CD4-positive, alpha-beta memory T cell (primary cell): ENCODE measurements around the gene C4orf46. TPM values are rescaled to one million over a fixed set of nuclear protein-coding genes. Genes with fewer than 3 reads are reported as not detected.
"Not testable (repeated sequence)": the region's sequence is repeated elsewhere in the genome, so short reads cannot be mapped to it uniquely, and the experiment has no call there.

ENCODE experiments used
- CTCF ChIA-PET: fragments of 350-600 bp; sonication (Branson Sonifier 250); formaldehyde crosslinking; loops from one replicate; lab custom pipeline; 2021; ENCODE audit warnings: inconsistent platforms; ENCODE audit not compliant: partially characterized antibody; lab: Charles Lee
- POLR2A ChIA-PET: fragments of 350-600 bp; sonication (Branson Sonifier 250); formaldehyde crosslinking; loops from one replicate; lab custom pipeline; 2021; ENCODE audit not compliant: partially characterized antibody; lab: Charles Lee
- DNase-seq, 5 donors: peaks; one replicate each; pipeline versions ENCODE4 v3.0.0 to v3.0.0-alpha.2; 2020 to 2022; ENCODE audit warnings: mixed read lengths in 1 of 5
- H3K27ac ChIP-seq: one replicate; pipeline ENCODE4 v1.7.0; 2013; ENCODE audit warnings: low read depth, low read length
- H3K27me3 ChIP-seq: 2 replicates; pipeline ENCODE4 v1.7.0; 2013; ENCODE audit warnings: mild to moderate bottlenecking, low read length, moderate library complexity; ENCODE audit not compliant: insufficient read depth
- H3K36me3 ChIP-seq: 2 replicates; pipeline ENCODE4 v1.7.0; 2013; ENCODE audit warnings: mild to moderate bottlenecking, low read length, moderate library complexity; ENCODE audit not compliant: insufficient read depth
- H3K4me1 ChIP-seq: 2 replicates; pipeline ENCODE4 v1.7.0; 2013; ENCODE audit warnings: mild to moderate bottlenecking, low read length, moderate library complexity; ENCODE audit not compliant: insufficient read depth
- H3K4me3 ChIP-seq, 2 donors: one replicate each; pipeline ENCODE4 v1.7.0; 2013; ENCODE audit warnings: low read length in 2 of 2, mild to moderate bottlenecking in 1 of 2
- H3K9me3 ChIP-seq, 2 donors: one replicate each; pipeline ENCODE4 v1.7.0; 2013; ENCODE audit warnings: low read length in 2 of 2, control low read depth in 1 of 2; ENCODE audit not compliant: control insufficient read depth in 1 of 2
- H3K27ac Mint-ChIP-seq, 7 donors: one replicate each; pipeline ENCODE4 v1.8.0; 2020 to 2021; ENCODE audit warnings: mixed read lengths in 7 of 7, mild to moderate bottlenecking in 6 of 7, inconsistent platforms in 3 of 7, moderate library complexity in 3 of 7
- H3K27me3 Mint-ChIP-seq, 2 donors: one replicate each; pipeline ENCODE4 v1.8.0; 2020 to 2021; ENCODE audit warnings: mixed read lengths in 2 of 2
- H3K36me3 Mint-ChIP-seq, 2 donors: one replicate each; pipeline ENCODE4 v1.8.0; 2020 to 2021; ENCODE audit warnings: mixed read lengths in 2 of 2, inconsistent platforms in 1 of 2, mild to moderate bottlenecking in 1 of 2
- H3K4me1 Mint-ChIP-seq, 4 donors: one replicate each; pipeline ENCODE4 v1.8.0; 2020 to 2021; ENCODE audit warnings: mixed read lengths in 4 of 4, mild to moderate bottlenecking in 1 of 4
- H3K4me3 Mint-ChIP-seq, 8 donors: one replicate each; pipeline ENCODE4 v1.8.0; 2020 to 2021; ENCODE audit warnings: mixed read lengths in 8 of 8, mild to moderate bottlenecking in 7 of 8, moderate library complexity in 6 of 8, inconsistent platforms in 3 of 8
- H3K9me3 Mint-ChIP-seq, 8 donors: one replicate each; pipeline ENCODE4 v1.8.0; 2020 to 2021; ENCODE audit warnings: mixed read lengths in 8 of 8, mild to moderate bottlenecking in 5 of 8, inconsistent platforms in 3 of 8, moderate library complexity in 1 of 8
- intact Hi-C: fragments of 100-400 bp; cut with micrococcal nuclease; formaldehyde crosslinking; loops from one replicate; pipeline ENCODE4 v1.15.1; 2023
- polyA plus RNA-seq, 2 donors: library from polyadenylated mRNA; unstranded; fragments of 300-500 nt; fragmentation: Illumina TruSeq; gene quantifications; one replicate each; pipeline ENCODE4 v1.2.3, GENCODE V29; 2021
- total RNA-seq, 2 experiments: library from RNA; stranded (reverse); gene quantifications; one replicate each; pipeline ENCODE4 v1.2.3, GENCODE V29; 2021

C4orf46 gene
- total RNA-seq (1 to 10 TPM; 4.0 to 4.4 TPM), polyA plus RNA-seq (1 to 10 TPM; 5.2 to 6.5 TPM)

DNA sequence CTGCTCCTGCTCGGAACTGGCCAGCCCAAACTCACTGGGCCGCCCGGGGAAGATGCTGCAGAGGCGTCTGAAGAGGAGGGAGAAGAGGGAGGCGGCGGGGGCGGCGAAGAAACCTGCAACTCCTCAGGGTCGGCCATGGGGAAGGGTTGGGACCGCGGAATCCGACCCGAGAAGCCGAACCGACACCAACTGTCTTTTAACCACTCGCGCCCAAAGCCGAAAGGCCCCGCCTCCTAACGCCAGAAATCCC is at the start of gene C4orf46:
C4orf46 (minus strand) TSS at position 223 of the 250 bp plus-strand sequence; CDS start at position 137, 86 bp downstream.
- DNase-seq: no peak
- H3K27ac Mint-ChIP-seq: peak within 1 kb of the TSS; percentile 92 to 99 (median 98)
- intact Hi-C loops: loop anchor here (5.0 kb wide), 1 partner anchor 506 kb away; no protein-coding TSS in a partner anchor
- H3K36me3 Mint-ChIP-seq: peaks cover 4 to 10% of the 10 kb centered on the region in 2 donors
- peaks cover 12 to 34% (median 23%) of the 10 kb centered on the region in 4 donors for H3K4me1 Mint-ChIP-seq
- Histone ChIP-seq H3K36me3 (no peaks in the 10 kb centered on the region), H3K27ac (peak within 1 kb of the TSS; percentile 92), H3K9me3 (no peaks in the 10 kb centered on the region), H3K27me3 (no peaks in the 10 kb centered on the region), H3K4me3 (peak within 1 kb of the TSS; percentile 53 to 94), H3K4me1 (peaks cover 22% of the 10 kb centered on the region)
- H3K27me3 Mint-ChIP-seq: no peaks in the 10 kb centered on the region
- ChIA-PET POLR2A (no interaction called here), CTCF (interaction anchor here (1.7 kb wide), 1 partner anchor 9 kb away, joined by 5 read pairs; no protein-coding TSS in a partner anchor)
- H3K9me3 Mint-ChIP-seq: peaks cover 0 to 2% (median 0%) of the 10 kb centered on the region in 8 donors
- H3K4me3 Mint-ChIP-seq: peak within 1 kb of the TSS; percentile 92 to 98 (median 96)

DNA sequence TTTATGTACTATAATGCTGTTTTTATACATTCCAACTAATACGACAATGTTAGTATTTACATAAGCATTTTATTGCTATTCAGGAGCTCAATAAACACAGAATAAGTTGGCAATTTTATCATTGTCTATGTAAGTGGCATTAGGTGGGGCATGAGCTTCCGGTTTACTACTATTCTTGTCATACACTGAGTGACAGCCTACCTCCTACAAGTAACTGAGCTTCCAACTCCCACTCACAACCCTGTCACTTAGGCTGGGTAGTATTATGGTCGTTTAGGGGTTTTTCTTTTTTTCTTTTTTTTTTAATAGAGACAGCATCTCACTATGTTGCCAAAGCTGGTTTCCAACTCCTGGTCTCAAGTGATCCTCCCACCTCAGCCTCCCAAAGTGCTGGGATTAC is 44.1 kb upstream of the C4orf46 start:
- POLR2A ChIA-PET: interaction anchor here (1.2 kb wide), 1 partner anchor 28 kb away, joined by 5 read pairs; no protein-coding TSS in a partner anchor
- peaks cover 65% of the 10 kb centered on the region for H3K36me3 ChIP-seq
- Mint-ChIP-seq H3K27me3 (no peaks in the 10 kb centered on the region), H3K4me3 (no peak overlapping the region), H3K4me1 (peaks cover 10 to 13% (median 11%) of the 10 kb centered on the region in 4 donors), H3K27ac (peak overlapping the region in 2 of 7 donors; percentile 31 to 50), H3K36me3 (peaks cover 62 to 84% of the 10 kb centered on the region in 2 donors), H3K9me3 (no peaks in the 10 kb centered on the region)
- DNase-seq: no peak
- no peaks in the 10 kb centered on the region for H3K4me1 ChIP-seq
- intact Hi-C loops: no loop called here
- no peaks in the 10 kb centered on the region for H3K9me3 ChIP-seq
- no peaks in the 10 kb centered on the region for H3K27me3 ChIP-seq
- H3K27ac ChIP-seq: no peak overlapping the region
- CTCF ChIA-PET: no interaction called here
- no peak overlapping the region for H3K4me3 ChIP-seq

DNA sequence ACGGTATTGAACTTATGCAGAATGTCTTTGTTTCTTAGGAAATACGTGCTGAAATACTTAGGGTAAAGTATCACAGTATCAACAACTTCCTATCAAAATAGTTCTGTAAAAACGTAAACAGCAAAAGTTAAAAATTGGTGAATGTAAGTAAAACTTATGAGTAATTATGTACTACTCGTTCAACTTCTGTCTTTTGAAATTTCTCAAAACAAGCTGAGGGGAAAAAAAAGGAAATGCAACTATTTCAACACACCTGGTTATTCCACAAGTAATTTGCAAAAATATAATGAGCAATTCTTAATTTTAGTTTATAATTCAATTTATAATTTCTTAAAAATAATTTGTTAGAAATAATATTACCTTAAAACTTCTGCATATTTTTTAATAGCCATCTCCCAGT is 43.2 kb upstream of the C4orf46 start:
- peaks cover 67 to 91% of the 10 kb centered on the region in 2 donors for H3K36me3 Mint-ChIP-seq
- CTCF ChIA-PET: no interaction called here
- H3K27ac Mint-ChIP-seq: no peak overlapping the region
- Histone ChIP-seq H3K27ac (no peak overlapping the region), H3K36me3 (peaks cover 72% of the 10 kb centered on the region), H3K4me3 (no peak overlapping the region), H3K9me3 (no peaks in the 10 kb centered on the region), H3K4me1 (no peaks in the 10 kb centered on the region), H3K27me3 (no peaks in the 10 kb centered on the region)
- no peaks in the 10 kb centered on the region for H3K27me3 Mint-ChIP-seq
- intact Hi-C loops: no loop called here
- peaks cover 9 to 13% (median 10%) of the 10 kb centered on the region in 4 donors for H3K4me1 Mint-ChIP-seq
- POLR2A ChIA-PET: interaction anchor here (1.2 kb wide), 1 partner anchor 27 kb away, joined by 5 read pairs; no protein-coding TSS in a partner anchor
- no peak for DNase-seq
- H3K4me3 Mint-ChIP-seq: no peak overlapping the region
- H3K9me3 Mint-ChIP-seq: no peaks in the 10 kb centered on the region

DNA sequence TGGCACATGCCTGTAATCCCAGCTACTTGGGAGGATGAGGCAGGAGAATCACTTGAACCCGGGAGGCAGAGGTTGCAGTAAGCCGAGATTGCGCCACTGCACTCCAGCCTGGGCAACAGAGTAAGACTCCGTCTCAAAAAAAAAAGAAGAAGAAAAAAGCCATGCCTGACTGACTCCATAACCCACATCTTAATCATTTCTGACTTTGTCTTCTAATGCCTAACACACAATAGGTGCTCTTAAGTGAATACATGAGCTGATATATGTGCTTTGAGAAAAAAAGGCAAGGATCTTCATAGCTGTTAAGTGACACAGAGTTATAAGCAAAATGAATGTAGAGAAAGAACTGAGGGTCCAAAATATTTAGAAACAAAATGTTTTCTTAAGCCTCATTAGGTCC is 40.9 kb upstream of the C4orf46 start:
- ChIA-PET CTCF (interaction anchor here (1.7 kb wide), 1 partner anchor 139 kb away, joined by 6 read pairs; no protein-coding TSS in a partner anchor), POLR2A (interaction anchor here (0.7 kb wide), 1 partner anchor 104 kb away, joined by 3 read pairs; no protein-coding TSS in a partner anchor)
- H3K27ac ChIP-seq, H3K4me3 ChIP-seq, H3K4me1 Mint-ChIP-seq, intact Hi-C loops, H3K9me3 ChIP-seq, DNase-seq, H3K9me3 Mint-ChIP-seq, H3K27me3 ChIP-seq, H3K4me1 ChIP-seq, H3K27me3 Mint-ChIP-seq: not testable (repeated sequence)
- H3K36me3 ChIP-seq: peaks cover 55% of the 10 kb centered on the region
- Mint-ChIP-seq H3K27ac (peak overlapping the region in 1 of 7 donors; percentile 29), H3K4me3 (peak overlapping the region in 1 of 8 donors; percentile 7), H3K36me3 (peaks cover 58 to 83% of the 10 kb centered on the region in 2 donors)

DNA sequence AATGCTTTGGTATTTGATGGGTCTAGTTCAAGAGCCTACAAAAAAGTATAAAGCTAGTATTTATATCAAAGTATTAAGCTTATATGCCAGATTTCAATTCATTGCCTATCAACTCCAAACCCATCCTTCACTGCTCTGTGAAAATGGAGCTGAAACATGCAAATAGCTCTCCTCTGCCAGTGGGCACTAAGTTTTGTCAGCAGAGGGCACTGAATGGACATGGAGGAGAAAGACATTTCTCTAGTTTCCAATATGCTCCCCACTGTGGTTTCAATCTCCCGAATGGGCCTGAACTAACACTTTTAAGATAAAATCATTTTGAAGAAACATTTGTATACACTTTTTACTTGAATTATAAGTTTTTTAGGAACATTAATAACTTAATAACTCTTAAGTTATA is 39.1 kb upstream of the C4orf46 start:
- no peak overlapping the region for H3K27ac ChIP-seq
- H3K36me3 ChIP-seq: peaks cover 43% of the 10 kb centered on the region
- Mint-ChIP-seq H3K4me1 (peaks cover 0 to 3% (median 0%) of the 10 kb centered on the region in 4 donors), H3K4me3 (no peak overlapping the region), H3K27me3 (no peaks in the 10 kb centered on the region), H3K36me3 (peaks cover 58 to 81% of the 10 kb centered on the region in 2 donors), H3K9me3 (no peaks in the 10 kb centered on the region), H3K27ac (peak overlapping the region in 1 of 7 donors; percentile 27)
- ChIA-PET CTCF (interaction anchor here (0.9 to 1.5 kb wide), 8 partner anchors 8 to 467 kb away, joined by 3 to 7 read pairs (median 4); partner anchors contain the start of gene PPID), POLR2A (no interaction called here)
- no peak for DNase-seq
- no peaks in the 10 kb centered on the region for H3K27me3 ChIP-seq
- H3K9me3 ChIP-seq: no peaks in the 10 kb centered on the region
- no peak overlapping the region for H3K4me3 ChIP-seq
- no peaks in the 10 kb centered on the region for H3K4me1 ChIP-seq
- intact Hi-C loops: no loop called here

DNA sequence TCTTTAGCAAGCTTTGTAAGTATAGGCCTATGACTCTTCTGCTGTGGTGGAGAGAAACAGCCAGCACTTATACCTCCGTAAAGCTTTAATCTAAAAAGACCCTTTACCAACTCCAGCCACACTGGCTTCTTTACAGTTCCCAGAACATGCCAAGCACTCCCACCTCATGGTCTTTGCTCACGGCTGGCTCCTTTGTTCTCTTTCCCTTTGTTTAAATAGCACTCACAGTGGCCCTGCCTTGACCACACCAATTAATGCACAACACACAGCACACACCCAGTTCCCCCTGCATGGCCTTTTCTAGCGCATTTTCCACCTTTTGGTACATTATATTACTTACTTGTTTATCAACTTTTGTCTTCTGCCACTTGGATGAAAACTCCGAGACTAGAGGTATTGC is 32.6 kb upstream of the C4orf46 start:
- intact Hi-C loops: no loop called here
- H3K36me3 ChIP-seq: no peaks in the 10 kb centered on the region
- ChIA-PET CTCF (interaction anchor here (0.6 kb wide), 1 partner anchor 146 kb away, joined by 3 read pairs; no protein-coding TSS in a partner anchor), POLR2A (no interaction called here)
- no peak for DNase-seq
- no peaks in the 10 kb centered on the region for H3K27me3 ChIP-seq
- Mint-ChIP-seq H3K9me3 (no peaks in the 10 kb centered on the region), H3K4me3 (no peak overlapping the region), H3K36me3 (peaks cover 34 to 42% of the 10 kb centered on the region in 2 donors), H3K27ac (peak overlapping the region in 3 of 7 donors; percentile 1 to 54 (median 53)), H3K4me1 (no peaks in the 10 kb centered on the region), H3K27me3 (no peaks in the 10 kb centered on the region)
- H3K4me1 ChIP-seq: no peaks in the 10 kb centered on the region
- no peaks in the 10 kb centered on the region for H3K9me3 ChIP-seq
- H3K27ac ChIP-seq: no peak overlapping the region
- no peak overlapping the region for H3K4me3 ChIP-seq

DNA sequence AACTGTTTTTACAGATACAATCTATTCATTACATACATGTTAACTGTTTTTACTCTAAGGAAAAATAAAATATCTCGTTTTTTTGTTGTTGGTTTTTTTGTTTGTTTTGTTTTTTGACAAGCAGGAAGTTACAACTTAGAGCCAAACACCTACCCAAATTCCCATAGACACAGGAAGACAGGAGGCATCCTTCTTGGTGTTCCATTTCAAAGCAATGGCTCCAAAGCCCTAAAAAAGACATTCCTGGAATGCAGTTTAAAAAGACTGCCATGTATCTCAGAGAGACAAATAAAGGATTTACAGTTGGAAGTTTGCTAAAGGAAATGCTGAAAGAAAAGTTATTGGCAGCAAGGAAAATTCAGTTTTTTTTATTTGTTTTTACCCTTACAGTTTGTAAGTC is 17.1 kb upstream of the C4orf46 start:
- H3K4me3 Mint-ChIP-seq: no peak overlapping the region
- Histone ChIP-seq H3K4me3 (no peak overlapping the region), H3K9me3 (no peaks in the 10 kb centered on the region), H3K27ac (no peak overlapping the region), H3K4me1 (no peaks in the 10 kb centered on the region), H3K36me3 (no peaks in the 10 kb centered on the region), H3K27me3 (no peaks in the 10 kb centered on the region)
- peaks cover 20 to 32% of the 10 kb centered on the region in 2 donors for H3K36me3 Mint-ChIP-seq
- no peak for DNase-seq
- H3K4me1 Mint-ChIP-seq: peaks cover 0 to 1% (median 0%) of the 10 kb centered on the region in 4 donors
- H3K9me3 Mint-ChIP-seq: no peaks in the 10 kb centered on the region
- no peaks in the 10 kb centered on the region for H3K27me3 Mint-ChIP-seq
- H3K27ac Mint-ChIP-seq: no peak overlapping the region
- intact Hi-C loops: no loop called here
- POLR2A ChIA-PET: no interaction called here
- CTCF ChIA-PET: no interaction called here
